ENCODE measurements around the gene FNDC10.

DNA sequence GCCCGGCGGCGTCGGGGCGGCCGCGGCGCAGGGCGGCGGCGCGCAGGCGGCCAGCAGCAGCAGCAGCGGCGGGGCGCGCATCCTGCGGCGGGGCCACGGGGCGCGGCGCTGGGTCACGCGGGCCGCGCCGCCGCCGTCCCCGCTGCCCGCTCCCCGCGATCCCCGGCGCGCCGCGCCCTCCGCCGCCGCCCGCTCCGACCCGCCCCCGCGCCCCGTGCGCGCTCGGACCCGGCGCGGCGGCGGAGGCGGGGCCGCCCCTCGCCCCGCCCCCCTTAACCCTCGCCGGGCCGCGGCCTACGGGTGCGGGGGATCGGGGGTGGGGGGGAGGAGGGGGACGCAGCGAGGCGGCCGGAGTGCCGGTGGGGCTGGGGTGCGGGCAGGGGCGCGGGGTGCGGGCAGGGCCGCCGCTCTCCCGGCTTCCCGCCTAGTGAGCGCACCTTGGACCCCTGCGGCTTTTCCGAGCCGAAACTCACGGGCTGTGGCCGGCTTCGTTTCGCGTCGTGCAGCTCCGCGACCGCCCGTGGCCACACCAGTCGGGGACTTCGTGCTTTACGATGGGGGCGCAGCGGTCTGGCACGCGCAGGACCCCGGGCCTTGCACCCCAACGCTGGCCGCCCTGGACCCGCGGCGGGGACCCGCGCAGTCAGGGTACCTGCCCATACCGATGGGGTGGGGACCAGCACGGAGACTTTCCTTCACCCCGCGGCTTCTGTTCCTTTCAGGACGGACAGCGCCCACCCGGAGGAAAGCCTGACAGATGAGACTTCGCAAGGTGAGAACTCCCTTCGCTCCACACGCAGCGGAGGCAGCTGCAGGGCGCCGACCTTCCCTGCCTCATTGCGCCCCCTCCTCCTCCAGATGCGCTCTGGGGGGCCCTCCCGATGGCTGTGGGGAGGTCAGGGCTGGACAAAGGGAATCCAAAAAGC is at the start of gene FNDC10:
- TF ChIP-seq CTCF (IDR thresholded peaks at IDR 0.05; ENCODE audit: low read length) (no peak), EZH2 (IDR thresholded peaks at IDR 0.05; ENCODE audit: borderline replicate concordance, low read length) (no peak)

All from OCI-LY1 (cell line).